HL-60 (cell line): ENCODE measurements around the gene SOBP.

Experiments
- DNase-seq, 2 experiments: peaks; one replicate each; pipeline ENCODE4 v3.0.0-alpha.2; 2010 to 2020; ENCODE audit warnings: low read depth in 1 of 2, low spot score in 1 of 2
- H3K27ac ChIP-seq: fragments of 250-450 bp; sonication (Bioruptor Pico); replicated peaks from 2 replicates; pipeline ENCODE4 v1.5.1; 2020; ENCODE audit warnings: mild to moderate bottlenecking, moderate library complexity
- H3K27me3 ChIP-seq: fragments of 250-450 bp; sonication (Bioruptor Pico); 2 replicates; pipeline ENCODE4 v1.5.1; 2021; ENCODE audit warnings: mild to moderate bottlenecking, moderate library complexity; ENCODE audit not compliant: insufficient read depth, poor library complexity, severe bottlenecking
- H3K4me3 ChIP-seq: replicated peaks from 2 replicates; pipeline ENCODE4 v1.5.1; 2011; ENCODE audit warnings: mild to moderate bottlenecking, control low read depth, low read length; ENCODE audit not compliant: insufficient read depth
- CTCF ChIP-seq: IDR thresholded peaks from one replicate; pipeline ENCODE4 v1.5.1; 2011; ENCODE audit warnings: low read length, control low read depth, inconsistent platforms; ENCODE audit not compliant: insufficient read depth
- GABPA ChIP-seq: IDR thresholded peaks from 2 replicates; pipeline ENCODE4 v1.6.1; 2012; ENCODE audit warnings: low read depth
- POLR2AphosphoS5 ChIP-seq: IDR thresholded peaks from 2 replicates; pipeline ENCODE4 v1.6.1; 2012; ENCODE audit warnings: low read depth
- SPI1 ChIP-seq: IDR thresholded peaks from 2 replicates; pipeline ENCODE4 v1.6.1; 2012; ENCODE audit warnings: low read depth, mild to moderate bottlenecking, borderline replicate concordance
- TF ChIP-seq, protein P1 (sequence below): IDR thresholded peaks from 2 replicates; pipeline ENCODE4 v1.6.1; 2012; ENCODE audit warnings: low read depth; ENCODE audit not compliant: insufficient replicate concordance

SOBP gene

DNA sequence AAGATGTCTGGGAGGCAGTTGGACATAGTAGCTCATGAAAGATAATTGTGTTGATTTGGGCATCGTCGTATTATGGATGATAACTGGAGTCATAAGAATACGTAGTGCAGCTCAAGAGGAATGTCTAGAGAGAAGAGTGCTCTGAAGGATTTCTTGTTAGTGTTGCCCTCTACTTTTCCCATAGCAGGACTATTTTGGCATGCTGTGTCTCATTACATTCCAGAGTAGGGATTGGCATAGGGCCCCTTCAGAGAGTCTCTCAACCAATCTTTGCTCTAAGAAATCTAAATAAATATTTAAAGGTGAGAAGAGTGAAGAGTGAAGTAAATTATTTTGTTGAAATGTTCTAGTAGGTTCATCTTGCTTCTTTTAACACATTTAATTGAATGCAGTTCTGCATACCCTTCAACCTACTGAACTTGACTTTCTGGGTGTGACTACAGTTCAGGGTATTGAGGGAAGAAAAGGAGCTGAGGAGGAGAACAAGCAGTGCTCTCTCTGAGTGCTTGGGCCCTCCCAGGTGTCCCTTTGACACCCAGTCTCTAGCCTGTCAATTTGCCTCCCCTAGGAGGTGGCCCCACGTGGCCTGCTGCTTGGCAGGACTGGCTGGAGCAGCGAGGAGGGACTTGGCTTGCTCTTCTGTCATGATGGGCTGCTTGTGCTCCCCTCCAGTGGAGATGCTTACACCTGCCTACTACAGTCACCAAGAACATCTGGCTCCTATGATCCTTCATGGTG is 33.3 kb downstream of the SOBP start:
- no peak overlapping the region for H3K4me3 ChIP-seq
- peaks cover 2% of the 10 kb centered on the region for H3K27me3 ChIP-seq
- no peak for TF ChIP-seq SPI1
- TF ChIP-seq CTCF, result no peak
- TF ChIP-seq, protein P1, sequence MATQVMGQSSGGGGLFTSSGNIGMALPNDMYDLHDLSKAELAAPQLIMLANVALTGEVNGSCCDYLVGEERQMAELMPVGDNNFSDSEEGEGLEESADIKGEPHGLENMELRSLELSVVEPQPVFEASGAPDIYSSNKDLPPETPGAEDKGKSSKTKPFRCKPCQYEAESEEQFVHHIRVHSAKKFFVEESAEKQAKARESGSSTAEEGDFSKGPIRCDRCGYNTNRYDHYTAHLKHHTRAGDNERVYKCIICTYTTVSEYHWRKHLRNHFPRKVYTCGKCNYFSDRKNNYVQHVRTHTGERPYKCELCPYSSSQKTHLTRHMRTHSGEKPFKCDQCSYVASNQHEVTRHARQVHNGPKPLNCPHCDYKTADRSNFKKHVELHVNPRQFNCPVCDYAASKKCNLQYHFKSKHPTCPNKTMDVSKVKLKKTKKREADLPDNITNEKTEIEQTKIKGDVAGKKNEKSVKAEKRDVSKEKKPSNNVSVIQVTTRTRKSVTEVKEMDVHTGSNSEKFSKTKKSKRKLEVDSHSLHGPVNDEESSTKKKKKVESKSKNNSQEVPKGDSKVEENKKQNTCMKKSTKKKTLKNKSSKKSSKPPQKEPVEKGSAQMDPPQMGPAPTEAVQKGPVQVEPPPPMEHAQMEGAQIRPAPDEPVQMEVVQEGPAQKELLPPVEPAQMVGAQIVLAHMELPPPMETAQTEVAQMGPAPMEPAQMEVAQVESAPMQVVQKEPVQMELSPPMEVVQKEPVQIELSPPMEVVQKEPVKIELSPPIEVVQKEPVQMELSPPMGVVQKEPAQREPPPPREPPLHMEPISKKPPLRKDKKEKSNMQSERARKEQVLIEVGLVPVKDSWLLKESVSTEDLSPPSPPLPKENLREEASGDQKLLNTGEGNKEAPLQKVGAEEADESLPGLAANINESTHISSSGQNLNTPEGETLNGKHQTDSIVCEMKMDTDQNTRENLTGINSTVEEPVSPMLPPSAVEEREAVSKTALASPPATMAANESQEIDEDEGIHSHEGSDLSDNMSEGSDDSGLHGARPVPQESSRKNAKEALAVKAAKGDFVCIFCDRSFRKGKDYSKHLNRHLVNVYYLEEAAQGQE, result no peak
- TF ChIP-seq GABPA, result no peak
- no peak for TF ChIP-seq POLR2AphosphoS5
- H3K27ac ChIP-seq, result no peak overlapping the region
- DNase-seq, result no peak

DNA sequence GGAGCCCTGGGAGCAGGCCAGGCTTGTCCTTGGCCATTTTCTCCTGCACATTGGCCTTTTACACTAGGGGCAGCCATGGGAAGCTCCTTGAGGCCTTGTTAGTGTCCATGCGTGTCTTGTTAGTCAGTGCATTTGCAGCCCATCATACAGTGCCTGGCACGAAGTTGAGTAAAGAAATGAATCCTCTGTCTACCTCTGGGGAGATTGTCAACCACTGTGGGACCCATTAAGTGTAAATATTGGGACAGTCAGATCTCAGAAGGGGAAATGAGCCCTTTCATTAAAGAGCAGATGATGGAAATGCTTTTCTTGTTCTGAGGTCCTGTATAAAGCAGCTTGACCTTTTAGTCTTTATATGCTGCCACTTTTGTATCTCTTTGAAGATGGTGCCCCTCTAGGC is 33.9 kb downstream of the SOBP start:
- H3K27me3 ChIP-seq, result peaks cover 2% of the 10 kb centered on the region
- TF ChIP-seq SPI1 (no peak), GABPA (no peak)
- no peak for DNase-seq
- H3K4me3 ChIP-seq, result no peak overlapping the region
- no peak overlapping the region for H3K27ac ChIP-seq

DNA sequence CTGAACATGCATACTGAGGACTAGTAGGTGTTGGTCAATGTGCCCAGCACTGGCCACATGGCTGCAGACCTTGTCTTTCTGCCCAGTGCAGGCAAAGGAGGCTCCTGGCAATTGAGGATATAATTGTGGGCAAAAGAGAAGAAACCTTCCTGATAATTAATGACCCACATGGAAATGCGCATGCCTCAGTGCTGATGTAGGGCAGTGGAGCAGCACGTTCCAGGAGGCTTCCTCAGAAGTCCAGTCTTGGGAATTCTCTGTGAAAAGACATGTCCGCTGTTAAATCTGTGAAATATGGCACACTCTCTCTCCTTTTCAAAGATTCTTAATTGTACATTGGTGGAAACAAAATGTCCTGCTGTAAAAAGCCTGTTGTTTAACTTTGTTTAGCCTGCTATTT is 34.7 kb downstream of the SOBP start:
- DNase-seq, result no peak
- no peak overlapping the region for H3K4me3 ChIP-seq
- TF ChIP-seq CTCF, result no peak
- H3K27ac ChIP-seq, result no peak overlapping the region
- H3K27me3 ChIP-seq, result peaks cover under 1% of the 10 kb centered on the region

- Histone ChIP-seq H3K4me3 (no peak overlapping the region), H3K27ac (no peak overlapping the region)
- no peak for DNase-seq
Observed at GRCh38 chr6:107531868-107532267, 42.0 kb downstream of the SOBP start.

More at GRCh38 chr6:107531868-107532267, 42.0 kb downstream of the SOBP start:
- H3K27me3 ChIP-seq, result no peaks in the 10 kb centered on the region
- TF ChIP-seq, protein P1, result no peak
- TF ChIP-seq CTCF, result no peak
- TF ChIP-seq SPI1, result no peak
- no peak for TF ChIP-seq POLR2AphosphoS5
